HepG2 (cell line): ENCODE measurements around the gene RAC3. TPM values are rescaled to one million over a fixed set of nuclear protein-coding genes. Genes with fewer than 3 reads are reported as not detected.
A peak's percentile ranks its signal among the peaks of the same experiment; 100 is the strongest.

ENCODE experiments used
- ADNP ChIP-seq: sonication (generic); formaldehyde crosslinking; IDR thresholded peaks from 2 replicates; pipeline ENCODE4 v1.4.0; 2020; ENCODE audit warnings: missing genetic modification reagents
- BHLHE40 ChIP-seq: IDR thresholded peaks from 2 replicates; pipeline ENCODE4 v1.6.1; 2011; ENCODE audit warnings: low read length, improper control_type of control experiment
- ETV5 ChIP-seq: IDR thresholded peaks from 2 replicates; pipeline ENCODE4 v1.6.1; 2018; ENCODE audit warnings: missing biosample characterization, missing genetic modification reagents, inconsistent platforms, borderline replicate concordance
- GZF1 ChIP-seq: sonication (generic); formaldehyde crosslinking; IDR thresholded peaks from 2 replicates; pipeline ENCODE4 v1.5.1; 2020; ENCODE audit warnings: mild to moderate bottlenecking, missing genetic modification reagents
- MIER2 ChIP-seq: IDR thresholded peaks from 2 replicates; pipeline ENCODE4 v1.6.1; 2016; ENCODE audit warnings: missing biosample characterization, missing genetic modification reagents
- SNAPC2 ChIP-seq: sonication (generic); formaldehyde crosslinking; IDR thresholded peaks from 2 replicates; pipeline ENCODE4 v1.8.1; 2022; ENCODE audit warnings: mild to moderate bottlenecking, missing genetic modification reagents
- SOX6 ChIP-seq, 2 experiments: fragments of 450-650 bp in 1 of 2; sonication (generic) in 1 of 2; formaldehyde crosslinking in 1 of 2; IDR thresholded peaks; 2 replicates each; pipeline versions ENCODE4 v1.4.0 to v1.6.1; 2017 to 2020; ENCODE audit warnings: antibody characterized with exemption in 1 of 2, mild to moderate bottlenecking in 1 of 2, missing genetic modification reagents in 1 of 2
- SP1 ChIP-seq, 2 experiments: fragments of 450-650 bp in 1 of 2; sonication (generic) in 1 of 2; formaldehyde crosslinking in 1 of 2; IDR thresholded peaks; 2 replicates each; pipeline versions ENCODE4 v1.4.0 to v1.6.1; 2016 to 2020; ENCODE audit warnings: missing genetic modification reagents in 1 of 2
- TBX2 ChIP-seq: sonication (generic); formaldehyde crosslinking; IDR thresholded peaks from 2 replicates; pipeline ENCODE4 v1.5.0; 2020; ENCODE audit warnings: missing genetic modification reagents, mild to moderate bottlenecking, borderline replicate concordance
- TGIF2 ChIP-seq: IDR thresholded peaks from 2 replicates; pipeline ENCODE4 v1.6.1; 2016; ENCODE audit warnings: control low read depth, missing compliant biosample characterization
- ZNF253 ChIP-seq: sonication (generic); formaldehyde crosslinking; IDR thresholded peaks from 2 replicates; pipeline ENCODE4 v1.8.0; 2022; ENCODE audit warnings: mild to moderate bottlenecking, missing genetic modification reagents, borderline replicate concordance
- ZNF282 ChIP-seq: fragments of 450-650 bp; IDR thresholded peaks from 2 replicates; pipeline ENCODE4 v1.6.1; 2018; ENCODE audit not compliant: partially characterized antibody
- ZNF430 ChIP-seq: sonication (generic); formaldehyde crosslinking; IDR thresholded peaks from 2 replicates; pipeline ENCODE4 v1.9.0; 2021; ENCODE audit warnings: mild to moderate bottlenecking, missing genetic modification reagents
- ZNF777 ChIP-seq: sonication (generic); formaldehyde crosslinking; IDR thresholded peaks from 2 replicates; pipeline ENCODE4 v1.4.0; 2020; ENCODE audit warnings: missing genetic modification reagents
- polyA plus RNA-seq, 8 experiments: library from polyadenylated mRNA; depleted of rRNA in 3 of 8; stranded (reverse) in 7 of 8; unstranded in 1 of 8; fragments of >200 nt; fragmentation: Illumina TruSeq in 4 of 8; extraction: Trizol in 4 of 8; gene quantifications; 2 replicates each; pipeline versions ENCODE4 v1.2.1 to v1.2.3, GENCODE V29; 2011 to 2016; ENCODE audit warnings: low read depth in 4 of 8, missing spikeins in 1 of 8, mixed read lengths in 1 of 8; ENCODE audit not compliant: insufficient read depth in 1 of 8
- total RNA-seq, 5 experiments: library from RNA; depleted of rRNA; stranded (reverse); fragments of >200 nt; fragmentation: Illumina TruSeq; extraction: Trizol; gene quantifications; 2 replicates each; pipeline ENCODE4 v1.2.3, GENCODE V29; 2016; ENCODE audit warnings: low read depth in 1 of 5
- TF ChIP-seq, protein P1 (sequence below): sonication (generic); formaldehyde crosslinking; conservative IDR thresholded peaks from 2 replicates; pipeline ENCODE4 v1.8.0; 2022; ENCODE audit warnings: missing genetic modification reagents
- TF ChIP-seq, protein P2 (sequence below): IDR thresholded peaks from 2 replicates; pipeline ENCODE4 v1.6.1; 2016; ENCODE audit warnings: low read depth, control low read depth
- TF ChIP-seq, protein P3 (sequence below): sonication (generic); formaldehyde crosslinking; IDR thresholded peaks from 2 replicates; pipeline ENCODE4 v1.8.0; 2023; ENCODE audit warnings: mild to moderate bottlenecking, missing genetic modification reagents
- TF ChIP-seq, protein P4 (sequence below): sonication (generic); formaldehyde crosslinking; IDR thresholded peaks from 2 replicates; pipeline ENCODE4 v1.5.1; 2020; ENCODE audit warnings: mild to moderate bottlenecking, missing genetic modification reagents
- TF ChIP-seq, protein P5 (sequence below): sonication (generic); formaldehyde crosslinking; IDR thresholded peaks from 2 replicates; pipeline ENCODE4 v1.5.1; 2020; ENCODE audit warnings: missing genetic modification reagents, mild to moderate bottlenecking, borderline replicate concordance

RAC3 gene
- total and polyA plus RNA-seq, 2 of the 13 experiments (the other 11 are each of a cell fraction or from before 2014, with no cell fraction given), result 10.5 to 21.3 TPM

DNA sequence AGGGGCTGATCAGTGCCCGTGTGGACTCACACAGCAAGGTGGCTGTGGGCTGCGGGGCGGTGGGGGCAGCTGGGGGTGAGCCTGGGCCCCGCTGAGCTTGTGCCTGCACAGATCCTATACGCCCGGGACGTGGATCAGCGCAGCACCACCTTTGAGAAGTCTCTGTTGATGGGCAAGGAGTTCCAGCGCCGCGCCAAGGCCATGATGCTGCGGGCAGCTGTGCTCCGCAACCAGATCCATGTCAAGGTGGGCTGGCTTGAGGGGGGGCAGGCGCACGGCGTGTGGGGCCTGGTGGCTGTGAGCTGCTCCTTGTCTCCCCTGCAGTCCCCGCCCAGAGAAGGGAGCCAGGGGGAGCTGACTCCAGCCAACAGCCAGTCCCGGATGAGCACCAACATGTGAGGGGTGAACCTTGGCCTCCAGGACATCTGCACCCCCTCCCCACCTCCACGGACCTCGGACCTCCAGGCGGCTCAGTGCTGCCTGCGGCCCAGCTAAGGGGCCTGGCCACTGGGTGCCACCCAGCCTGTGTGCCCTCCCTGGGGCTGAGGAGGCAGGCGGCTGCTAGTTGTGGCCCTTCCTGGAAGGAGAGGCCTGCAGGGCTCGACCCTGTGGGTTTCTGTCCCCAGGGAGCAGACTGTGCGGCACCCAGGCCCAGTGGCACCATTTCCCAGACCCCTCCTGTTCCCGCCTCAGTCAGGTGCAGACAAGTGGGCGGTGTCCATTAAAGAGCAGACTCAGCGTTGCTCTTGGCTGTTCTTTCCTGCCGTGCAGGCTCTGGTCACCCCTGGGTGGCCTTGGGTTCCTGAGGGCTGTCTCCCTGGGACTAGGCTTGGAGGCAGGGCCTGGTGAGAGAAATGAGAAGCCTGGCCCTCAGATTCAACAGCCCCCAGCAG lies 25.5 kb downstream of the RAC3 start (continued):
- TF ChIP-seq, protein P1, sequence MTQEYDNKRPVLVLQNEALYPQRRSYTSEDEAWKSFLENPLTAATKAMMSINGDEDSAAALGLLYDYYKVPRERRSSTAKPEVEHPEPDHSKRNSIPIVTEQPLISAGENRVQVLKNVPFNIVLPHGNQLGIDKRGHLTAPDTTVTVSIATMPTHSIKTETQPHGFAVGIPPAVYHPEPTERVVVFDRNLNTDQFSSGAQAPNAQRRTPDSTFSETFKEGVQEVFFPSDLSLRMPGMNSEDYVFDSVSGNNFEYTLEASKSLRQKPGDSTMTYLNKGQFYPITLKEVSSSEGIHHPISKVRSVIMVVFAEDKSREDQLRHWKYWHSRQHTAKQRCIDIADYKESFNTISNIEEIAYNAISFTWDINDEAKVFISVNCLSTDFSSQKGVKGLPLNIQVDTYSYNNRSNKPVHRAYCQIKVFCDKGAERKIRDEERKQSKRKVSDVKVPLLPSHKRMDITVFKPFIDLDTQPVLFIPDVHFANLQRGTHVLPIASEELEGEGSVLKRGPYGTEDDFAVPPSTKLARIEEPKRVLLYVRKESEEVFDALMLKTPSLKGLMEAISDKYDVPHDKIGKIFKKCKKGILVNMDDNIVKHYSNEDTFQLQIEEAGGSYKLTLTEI (CRISPR knock-in tag), result no peak
- no peak for TF ChIP-seq ADNP
- TF ChIP-seq, protein P2, sequence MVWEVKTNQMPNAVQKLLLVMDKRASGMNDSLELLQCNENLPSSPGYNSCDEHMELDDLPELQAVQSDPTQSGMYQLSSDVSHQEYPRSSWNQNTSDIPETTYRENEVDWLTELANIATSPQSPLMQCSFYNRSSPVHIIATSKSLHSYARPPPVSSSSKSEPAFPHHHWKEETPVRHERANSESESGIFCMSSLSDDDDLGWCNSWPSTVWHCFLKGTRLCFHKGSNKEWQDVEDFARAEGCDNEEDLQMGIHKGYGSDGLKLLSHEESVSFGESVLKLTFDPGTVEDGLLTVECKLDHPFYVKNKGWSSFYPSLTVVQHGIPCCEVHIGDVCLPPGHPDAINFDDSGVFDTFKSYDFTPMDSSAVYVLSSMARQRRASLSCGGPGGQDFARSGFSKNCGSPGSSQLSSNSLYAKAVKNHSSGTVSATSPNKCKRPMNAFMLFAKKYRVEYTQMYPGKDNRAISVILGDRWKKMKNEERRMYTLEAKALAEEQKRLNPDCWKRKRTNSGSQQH (CRISPR knock-in tag), result no peak
- TF ChIP-seq ZNF777, result peak; percentile 33; the same call in 1 of the 2 replicates
- TF ChIP-seq BHLHE40, result no peak
- no peak for TF ChIP-seq SNAPC2 (CRISPR knock-in tag)
- no peak for TF ChIP-seq SOX6 (IDR thresholded peaks at IDR 0.05)
- 0 out of 2 replicates have a peak, but pooled peaks have one; percentile 55 for TF ChIP-seq SOX6 (CRISPR knock-in tag; IDR thresholded peaks at IDR 0.05)
- TF ChIP-seq, protein P3, sequence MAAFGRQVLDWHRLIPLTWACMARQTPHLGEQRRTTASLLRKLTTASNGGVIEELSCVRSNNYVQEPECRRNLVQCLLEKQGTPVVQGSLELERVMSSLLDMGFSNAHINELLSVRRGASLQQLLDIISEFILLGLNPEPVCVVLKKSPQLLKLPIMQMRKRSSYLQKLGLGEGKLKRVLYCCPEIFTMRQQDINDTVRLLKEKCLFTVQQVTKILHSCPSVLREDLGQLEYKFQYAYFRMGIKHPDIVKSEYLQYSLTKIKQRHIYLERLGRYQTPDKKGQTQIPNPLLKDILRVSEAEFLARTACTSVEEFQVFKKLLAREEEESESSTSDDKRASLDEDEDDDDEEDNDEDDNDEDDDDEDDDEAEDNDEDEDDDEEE (CRISPR knock-in tag), result no peak
- TF ChIP-seq ZNF430, result 0 out of 2 replicates have a peak, but pooled peaks have one; percentile 63
- TF ChIP-seq, protein P4, sequence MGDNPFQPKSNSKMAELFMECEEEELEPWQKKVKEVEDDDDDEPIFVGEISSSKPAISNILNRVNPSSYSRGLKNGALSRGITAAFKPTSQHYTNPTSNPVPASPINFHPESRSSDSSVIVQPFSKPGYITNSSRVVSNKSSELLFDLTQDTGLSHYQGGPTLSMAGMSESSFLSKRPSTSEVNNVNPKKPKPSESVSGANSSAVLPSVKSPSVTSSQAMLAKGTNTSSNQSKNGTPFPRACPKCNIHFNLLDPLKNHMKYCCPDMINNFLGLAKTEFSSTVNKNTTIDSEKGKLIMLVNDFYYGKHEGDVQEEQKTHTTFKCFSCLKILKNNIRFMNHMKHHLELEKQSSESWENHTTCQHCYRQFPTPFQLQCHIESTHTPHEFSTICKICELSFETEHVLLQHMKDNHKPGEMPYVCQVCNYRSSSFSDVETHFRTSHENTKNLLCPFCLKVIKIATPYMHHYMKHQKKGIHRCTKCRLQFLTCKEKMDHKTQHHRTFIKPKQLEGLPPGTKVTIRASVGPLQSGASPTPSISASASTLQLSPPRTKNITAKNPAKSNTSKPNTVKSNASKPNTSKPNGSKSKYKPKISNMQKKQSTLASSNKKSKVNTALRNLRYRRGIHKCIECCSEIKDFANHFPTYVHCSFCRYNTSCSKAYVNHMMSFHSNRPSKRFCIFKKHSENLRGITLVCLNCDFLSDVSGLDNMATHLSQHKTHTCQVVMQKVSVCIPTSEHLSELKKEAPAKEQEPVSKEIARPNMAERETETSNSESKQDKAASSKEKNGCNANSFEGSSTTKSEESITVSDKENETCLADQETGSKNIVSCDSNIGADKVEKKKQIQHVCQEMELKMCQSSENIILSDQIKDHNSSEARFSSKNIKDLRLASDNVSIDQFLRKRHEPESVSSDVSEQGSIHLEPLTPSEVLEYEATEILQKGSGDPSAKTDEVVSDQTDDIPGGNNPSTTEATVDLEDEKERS (CRISPR knock-in tag), result peak; percentile 19; the same call in 1 of the 2 replicates
- 0 out of 2 replicates have a peak, but pooled peaks have one; percentile 20 for TF ChIP-seq GZF1 (CRISPR knock-in tag)
- TF ChIP-seq, protein P5, sequence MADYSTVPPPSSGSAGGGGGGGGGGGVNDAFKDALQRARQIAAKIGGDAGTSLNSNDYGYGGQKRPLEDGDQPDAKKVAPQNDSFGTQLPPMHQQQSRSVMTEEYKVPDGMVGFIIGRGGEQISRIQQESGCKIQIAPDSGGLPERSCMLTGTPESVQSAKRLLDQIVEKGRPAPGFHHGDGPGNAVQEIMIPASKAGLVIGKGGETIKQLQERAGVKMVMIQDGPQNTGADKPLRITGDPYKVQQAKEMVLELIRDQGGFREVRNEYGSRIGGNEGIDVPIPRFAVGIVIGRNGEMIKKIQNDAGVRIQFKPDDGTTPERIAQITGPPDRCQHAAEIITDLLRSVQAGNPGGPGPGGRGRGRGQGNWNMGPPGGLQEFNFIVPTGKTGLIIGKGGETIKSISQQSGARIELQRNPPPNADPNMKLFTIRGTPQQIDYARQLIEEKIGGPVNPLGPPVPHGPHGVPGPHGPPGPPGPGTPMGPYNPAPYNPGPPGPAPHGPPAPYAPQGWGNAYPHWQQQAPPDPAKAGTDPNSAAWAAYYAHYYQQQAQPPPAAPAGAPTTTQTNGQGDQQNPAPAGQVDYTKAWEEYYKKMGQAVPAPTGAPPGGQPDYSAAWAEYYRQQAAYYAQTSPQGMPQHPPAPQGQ (CRISPR knock-in tag), result no peak
- TF ChIP-seq ZNF253, result no peak
- peak; percentile 64; the same call in 1 of the 2 replicates for TF ChIP-seq TGIF2 (CRISPR knock-in tag)
- TF ChIP-seq ZNF282, result no peak
- TF ChIP-seq MIER2 (CRISPR knock-in tag), result 0 out of 2 replicates have a peak, but pooled peaks have one; percentile 9
- no peak for TF ChIP-seq SP1 (IDR thresholded peaks at IDR 0.05)
- TF ChIP-seq SP1 (CRISPR knock-in tag; IDR thresholded peaks at IDR 0.05), result peak; percentile 41; the same call in 1 of the 2 replicates
- TF ChIP-seq TBX2, result peak; percentile 89
- peak; percentile 68 for TF ChIP-seq ETV5 (CRISPR knock-in tag)
